Ishikawa (cell line): ENCODE data around the gene HCN2.

ENCODE experiments used
- EP300 ChIP-seq: IDR thresholded peaks from 2 replicates; pipeline ENCODE4 v1.6.1; 2012; ENCODE audit warnings: borderline replicate concordance
- TAF1 ChIP-seq: IDR thresholded peaks from 2 replicates; pipeline ENCODE4 v1.6.1; 2012; ENCODE audit warnings: low read depth, mild to moderate bottlenecking
- TCF12 ChIP-seq: IDR thresholded peaks from 2 replicates; pipeline ENCODE4 v1.6.1; 2012; ENCODE audit warnings: low read depth

DNA sequence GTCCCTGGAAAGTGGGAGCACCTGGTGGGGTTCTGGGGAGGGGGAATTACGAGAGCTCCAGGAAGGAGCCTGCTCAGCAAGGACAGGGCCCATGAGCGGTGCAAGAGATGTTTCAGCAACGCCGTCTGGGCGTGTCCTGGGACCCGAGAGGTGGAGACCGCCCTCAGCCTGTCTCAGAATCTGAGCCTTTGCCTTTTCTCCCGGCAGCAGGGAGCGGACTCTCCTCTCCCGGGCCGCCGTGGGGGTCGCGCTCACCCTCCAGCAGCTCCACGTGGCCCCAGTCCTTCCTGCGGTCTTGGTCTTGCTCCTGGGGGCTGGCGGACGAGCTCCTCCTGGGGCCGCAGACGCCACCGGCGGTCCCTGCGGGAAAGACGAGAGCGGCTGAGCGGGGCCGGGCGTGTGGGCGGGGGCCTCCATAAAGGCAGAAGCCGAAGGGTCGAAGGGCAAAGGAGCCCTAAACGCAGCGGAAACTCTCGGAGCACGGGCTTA is 42.9 kb downstream of the HCN2 start:
- TF ChIP-seq TAF1 (no peak; the same call in none of the 2 replicates), EP300 (no peak), TCF12 (no peak; the same call in 1 of the 2 replicates)
